ENCODE results near the gene TIGD3.

TIGD3 gene

DNA sequence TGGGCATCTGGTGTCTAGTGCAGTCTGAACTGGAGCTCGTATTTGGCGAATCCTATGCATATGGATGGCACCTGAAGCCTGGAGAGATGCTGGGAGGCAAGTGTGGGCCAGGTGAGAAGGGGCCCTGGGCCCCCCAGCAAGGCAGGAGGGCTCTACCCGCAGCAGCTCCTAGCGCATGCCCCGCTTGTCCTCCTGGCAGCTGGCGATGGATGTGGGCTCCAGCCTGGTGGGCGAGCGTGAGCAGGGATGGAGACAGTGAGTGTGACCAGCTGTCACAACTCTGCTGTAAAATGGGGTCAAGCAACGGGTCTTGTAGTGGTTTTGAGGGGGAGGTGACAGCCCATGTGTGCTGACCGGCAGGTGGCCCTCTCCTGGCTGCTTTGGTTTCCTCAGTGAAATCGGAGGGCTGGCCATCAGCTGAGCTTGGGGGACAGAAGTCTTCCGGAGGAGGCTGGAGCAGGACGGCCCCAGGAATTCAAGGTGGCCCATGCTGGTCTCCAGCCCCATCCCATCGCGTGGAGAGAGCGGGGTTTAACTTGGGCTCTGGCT is 43.9 kb downstream of the TIGD3 start:
- intact Hi-C loops (cut with DNase I): no loop called here
- no peak for DNase-seq

DNA sequence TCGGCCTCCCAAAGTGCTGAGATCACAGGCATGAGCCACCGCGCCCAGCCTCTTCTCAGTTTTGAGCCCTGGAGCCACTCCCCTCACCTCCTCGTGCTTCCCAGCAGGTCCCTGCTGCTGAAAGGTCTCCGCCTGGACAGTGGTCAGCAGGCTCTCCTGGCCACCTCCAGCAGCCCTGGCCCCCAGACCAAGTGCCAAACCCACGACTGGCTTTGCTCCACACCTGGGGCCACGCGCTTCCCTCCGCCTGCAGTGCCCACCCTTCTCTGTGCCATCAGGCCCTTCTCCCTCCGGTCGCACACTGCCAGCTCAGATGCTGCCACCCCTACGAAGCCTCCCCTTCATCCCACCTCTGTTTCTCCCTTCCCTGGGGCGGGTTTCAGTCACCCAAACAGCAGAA is 44.7 kb downstream of the TIGD3 start:
- intact Hi-C loops (cut with DNase I): no loop called here
- no peak for DNase-seq

- intact Hi-C loops (cut with DNase I): no loop called here
- no peak for DNase-seq
Observed at GRCh38 chr11:65399845-65400244, 45.3 kb downstream of the TIGD3 start.

DNA sequence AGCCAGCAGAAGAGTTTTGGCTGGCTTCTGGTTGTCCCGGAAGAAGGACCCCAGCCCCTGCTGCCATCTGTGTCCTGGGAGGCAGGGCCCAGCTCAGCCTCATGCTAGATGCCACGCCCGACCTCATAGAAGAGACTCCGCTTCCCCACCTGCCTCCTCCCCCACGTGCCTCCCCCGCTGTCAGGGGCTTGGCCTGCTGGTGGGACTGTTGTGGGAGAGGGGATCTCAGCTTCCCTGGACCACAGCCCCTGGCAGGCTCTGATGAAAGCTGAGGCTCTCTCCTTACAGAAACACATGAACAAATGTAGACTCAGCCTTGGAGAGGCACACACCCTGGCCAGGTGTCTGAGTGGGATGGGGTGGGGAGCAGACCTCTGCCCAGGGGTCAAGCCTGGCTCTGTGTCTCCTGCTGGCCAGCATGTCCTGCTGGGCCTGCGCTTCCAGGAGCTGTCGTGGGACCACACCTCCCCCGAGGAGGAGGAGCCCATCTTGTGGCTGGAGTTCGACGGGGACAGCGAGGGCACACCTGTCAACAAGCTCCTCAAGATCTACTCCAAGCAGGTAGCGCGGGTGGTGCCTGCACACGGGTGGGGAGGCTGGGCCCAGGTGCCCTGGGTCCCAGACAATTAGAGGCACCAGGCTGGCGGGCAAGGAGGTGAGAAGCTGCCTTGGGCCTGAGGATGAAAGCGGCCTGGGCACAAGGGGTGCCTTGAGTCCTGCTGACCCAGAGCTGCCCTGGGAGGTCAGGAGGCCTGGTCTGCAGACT is 45.9 kb downstream of the TIGD3 start:
- DNase-seq: no peak
- intact Hi-C loops (cut with DNase I): no loop called here

- DNase-seq: peak in 4 of 42 donors; percentile 34 to 53 (median 46)
- intact Hi-C loops (cut with DNase I): no loop called here
Observed at GRCh38 chr11:65401073-65401802, 46.7 kb downstream of the TIGD3 start.

DNA sequence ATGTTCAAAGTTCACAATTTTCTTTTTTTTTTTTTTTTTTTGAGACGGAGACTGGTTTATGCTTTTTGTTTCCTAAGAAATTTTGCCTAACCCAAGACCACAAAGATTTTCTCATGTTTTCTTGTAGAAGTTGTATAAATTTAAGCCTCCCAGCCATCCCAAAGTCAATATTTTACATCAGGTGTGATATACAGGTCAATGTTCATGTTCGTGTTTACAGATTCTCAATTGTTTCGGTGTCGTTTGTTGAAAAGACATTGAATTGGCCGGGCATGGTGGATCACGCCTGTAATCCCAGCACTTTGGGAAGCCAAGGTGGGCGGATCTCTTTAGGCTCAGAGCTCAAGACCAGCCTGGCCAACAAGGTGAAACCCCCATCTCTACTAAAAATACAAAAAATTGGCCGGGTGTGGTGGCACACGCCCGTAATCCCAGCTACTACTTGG is 47.3 kb downstream of the TIGD3 start:
- intact Hi-C loops (cut with DNase I): no loop called here
- DNase-seq: no peak

DNA sequence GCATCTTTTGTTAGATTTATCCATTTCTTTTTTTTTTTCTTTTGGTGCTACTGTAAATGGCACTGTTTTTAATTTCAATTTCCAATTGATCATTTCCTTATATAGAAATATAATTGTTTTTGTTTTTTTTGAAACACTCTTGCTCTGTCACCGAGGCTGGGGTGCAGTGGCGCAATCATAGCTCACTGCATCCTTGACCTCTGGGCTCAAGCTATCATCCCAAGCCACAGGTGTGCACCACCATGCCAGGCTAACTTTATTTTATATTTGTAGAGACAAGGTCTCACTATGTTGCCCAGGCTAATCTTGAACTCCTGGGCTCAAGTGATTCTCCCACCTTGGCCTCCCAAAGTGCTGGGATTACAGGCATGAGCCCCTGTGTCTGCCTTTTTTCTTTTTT is 48.2 kb downstream of the TIGD3 start:
- no peak for DNase-seq
- intact Hi-C loops (cut with DNase I): no loop called here

GRCh38 chr11:65403607-65404121 is 49.1 kb downstream of the TIGD3 start:
- intact Hi-C loops (cut with DNase I): no loop called here
- no peak for DNase-seq

DNA sequence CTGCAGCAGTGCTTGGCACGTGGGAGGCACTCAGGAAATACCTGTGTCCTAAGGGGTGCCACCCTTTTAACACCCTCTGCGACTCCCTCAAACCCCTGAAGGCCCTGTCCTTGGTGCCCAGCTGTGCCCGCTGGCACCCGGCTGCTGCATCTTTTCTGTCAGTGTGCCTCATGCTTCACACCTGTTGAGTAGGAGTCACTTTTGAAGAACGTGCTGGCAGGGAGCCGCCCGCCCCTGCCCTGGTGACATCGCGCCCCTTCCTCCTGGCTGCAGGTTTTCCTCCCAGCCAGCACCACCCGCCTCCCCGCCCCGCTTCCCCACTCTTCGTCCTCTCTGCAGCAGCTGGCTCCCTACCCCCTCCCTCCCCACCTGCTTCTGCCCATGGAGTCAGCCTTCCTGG is 49.7 kb downstream of the TIGD3 start:
- intact Hi-C loops (cut with DNase I): no loop called here
- DNase-seq: no peak

DNA sequence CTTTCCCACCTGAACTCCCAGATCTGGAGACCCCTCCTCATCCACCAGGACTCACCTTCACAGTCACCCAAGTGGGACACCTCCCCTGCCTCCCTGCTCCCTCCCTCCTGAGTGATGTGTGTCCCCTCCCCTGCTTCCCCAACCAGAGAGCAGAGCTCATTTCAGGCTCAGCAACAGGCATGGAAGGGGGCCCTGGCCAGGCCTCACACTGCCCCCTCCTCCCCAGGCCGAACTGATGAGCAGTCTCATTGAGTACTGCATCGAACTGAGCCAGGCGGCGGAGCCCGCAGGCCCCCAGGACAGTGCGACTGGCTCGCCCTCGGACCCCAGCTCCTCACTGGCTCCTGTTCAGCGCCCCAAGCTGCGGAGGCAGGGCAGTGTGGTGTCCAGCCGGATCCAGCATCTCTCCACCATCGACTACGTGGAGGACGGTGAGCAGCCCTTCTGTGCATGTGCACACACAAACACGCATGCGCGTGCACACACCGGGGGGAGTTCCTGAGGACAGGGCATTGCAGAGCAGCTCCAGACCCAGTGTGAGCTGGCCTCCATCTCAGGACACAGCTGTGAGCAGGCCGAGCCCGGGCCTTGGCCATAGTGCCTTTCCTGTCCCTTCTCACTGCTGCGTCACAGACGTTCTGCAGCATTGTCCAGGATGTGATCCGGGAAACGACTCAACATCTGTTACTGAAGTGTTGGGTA is 50.2 kb downstream of the TIGD3 start:
- DNase-seq: no peak
- intact Hi-C loops (cut with DNase I): no loop called here
